Activated CD8-positive, alpha-beta memory T cell treated with anti-CD3 and anti-CD28 coated beads, Interleukin-2, amount 50 U/mL, for 48 hours (primary cell): ENCODE measurements around the gene AP4S1.
"Not testable (repeated sequence)": the region's sequence is repeated elsewhere in the genome, so short reads cannot be mapped to it uniquely, and the experiment has no call there.

Experiments used
- DNase-seq: peaks from one replicate; pipeline ENCODE4 v3.0.0-alpha.2; 2020

Gene AP4S1

DNA sequence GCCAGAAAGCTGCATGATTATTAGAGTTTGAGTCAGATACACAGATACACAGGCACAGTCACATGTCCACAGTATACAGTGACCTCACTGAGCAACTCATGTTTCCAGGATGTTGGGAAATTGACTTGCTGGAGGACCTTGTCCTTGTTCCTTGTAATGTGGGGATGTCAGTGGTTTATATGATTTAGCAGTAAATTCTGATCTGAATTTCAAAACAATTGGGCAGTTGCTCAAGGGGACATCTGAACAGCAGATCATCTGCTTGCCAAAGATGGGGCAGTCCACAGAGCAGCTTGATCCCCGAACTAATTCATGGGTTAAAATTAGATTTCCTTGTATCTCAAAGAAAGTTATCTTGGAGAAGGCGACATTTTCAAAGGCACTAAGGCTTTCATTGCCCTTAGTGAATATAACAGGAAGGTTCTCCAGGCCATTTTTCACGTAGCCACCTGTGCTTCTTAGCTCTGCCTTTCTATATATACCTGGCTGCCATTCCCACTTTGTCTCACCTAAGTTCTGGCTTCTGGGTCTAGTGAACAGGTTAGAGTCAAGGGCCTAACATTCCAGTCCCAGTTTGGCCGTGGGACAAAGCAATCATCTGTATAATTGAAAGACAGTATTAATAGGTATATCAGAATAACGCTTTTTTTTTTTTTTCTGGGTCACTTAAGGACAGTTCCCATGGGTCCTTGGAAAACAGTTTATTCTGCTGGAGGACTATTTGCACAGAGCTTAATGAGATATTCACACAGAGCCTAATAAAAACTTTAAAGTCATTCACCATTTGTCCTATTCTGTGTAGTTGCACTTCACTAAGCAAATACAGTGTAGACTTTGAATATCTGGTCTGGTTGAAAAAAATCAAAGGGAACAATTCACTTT lies 65.7 kb downstream of the AP4S1 start:
- DNase-seq = no peak

DNA sequence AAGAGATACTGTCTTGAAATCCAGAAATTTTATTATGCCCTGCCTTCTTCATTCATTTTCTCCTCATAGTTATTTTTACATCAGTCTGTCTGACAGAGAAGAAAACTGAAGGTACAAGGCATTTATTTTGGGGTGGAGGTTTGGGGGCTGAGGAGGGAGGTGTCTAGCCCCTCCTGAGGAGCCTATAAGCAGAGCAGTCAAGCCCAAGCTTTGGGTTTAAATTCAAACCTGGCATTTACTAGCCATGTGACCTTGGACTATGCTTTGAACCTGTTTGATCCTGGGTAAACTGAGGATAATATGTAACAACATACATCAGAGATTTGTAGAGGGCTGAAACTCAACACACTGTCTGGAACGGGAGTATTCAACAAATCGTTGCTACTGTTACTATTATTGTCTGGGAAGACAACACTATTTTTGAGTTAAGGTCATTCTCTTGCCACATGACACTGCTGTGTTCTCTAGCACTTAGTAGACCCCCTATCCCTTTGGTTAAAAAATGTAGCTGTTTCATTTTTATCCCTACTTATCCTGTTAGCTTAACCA lies 66.8 kb downstream of the AP4S1 start:
- DNase-seq = no peak

DNA sequence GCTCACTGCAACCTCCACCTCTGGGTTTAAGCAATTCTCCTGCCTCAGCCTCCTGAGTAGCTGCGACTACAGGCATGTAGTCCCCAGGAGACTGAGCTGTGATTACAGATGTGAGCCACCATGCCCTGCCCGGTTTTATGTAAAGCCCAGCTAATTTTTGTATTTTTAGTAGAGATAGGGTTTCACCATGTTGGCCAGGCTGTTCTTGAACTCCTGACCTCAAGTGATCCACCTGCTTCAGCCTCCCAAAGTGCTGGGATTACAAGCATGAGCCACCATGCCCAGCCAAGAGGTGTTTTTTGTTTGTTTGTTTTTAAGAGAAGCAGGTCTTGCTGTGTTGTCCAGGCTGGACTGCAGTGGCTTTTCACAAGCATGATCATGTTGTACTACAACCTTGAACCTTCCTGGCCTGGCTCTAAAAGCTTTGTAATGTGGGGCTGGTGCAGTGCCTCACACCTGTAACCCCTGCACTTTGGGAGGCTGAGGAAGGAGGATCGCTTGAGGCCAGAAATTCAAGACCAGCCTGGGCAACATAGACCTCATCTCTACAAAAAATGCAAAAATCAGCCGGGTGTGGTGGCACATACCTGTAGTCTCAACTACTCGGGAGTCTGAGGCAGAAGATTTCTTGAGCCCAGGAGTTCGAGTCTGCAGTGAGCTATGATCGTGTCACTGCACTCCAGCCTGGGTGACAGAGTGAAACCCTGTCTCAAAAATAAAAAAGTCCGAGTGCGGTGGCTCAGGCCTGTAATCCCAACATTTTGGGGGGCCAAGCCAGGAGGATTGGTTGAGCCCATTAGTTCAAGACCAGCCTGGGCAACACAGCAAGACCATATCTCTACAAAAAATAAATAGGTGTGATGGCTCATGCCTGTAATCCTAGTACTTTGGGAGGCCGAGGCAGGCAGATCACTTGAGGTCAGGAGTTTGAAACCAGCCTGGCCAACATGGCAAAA lies 68.7 kb downstream of the AP4S1 start:
- DNase-seq = not testable (repeated sequence)

DNA sequence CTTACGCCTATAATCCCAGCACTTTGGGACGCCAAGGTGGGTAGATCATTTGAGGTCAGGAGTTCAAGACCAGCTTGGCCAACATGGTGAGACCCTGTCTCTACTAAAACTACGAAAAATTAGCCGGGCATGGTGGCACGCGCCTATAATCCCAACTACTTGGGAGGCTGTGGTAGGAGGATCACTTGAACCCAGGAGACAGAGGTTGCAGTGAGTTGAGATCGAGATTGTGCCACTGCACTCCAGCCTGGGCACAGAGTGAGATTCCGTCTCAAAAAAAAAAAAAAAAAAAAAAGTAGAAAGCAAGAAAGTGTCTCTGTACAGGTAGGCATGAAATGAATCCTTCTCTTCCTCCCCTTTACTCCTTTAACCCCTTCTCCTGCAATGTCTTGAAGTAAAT lies 70.4 kb downstream of the AP4S1 start:
- not testable (repeated sequence) for DNase-seq

DNA sequence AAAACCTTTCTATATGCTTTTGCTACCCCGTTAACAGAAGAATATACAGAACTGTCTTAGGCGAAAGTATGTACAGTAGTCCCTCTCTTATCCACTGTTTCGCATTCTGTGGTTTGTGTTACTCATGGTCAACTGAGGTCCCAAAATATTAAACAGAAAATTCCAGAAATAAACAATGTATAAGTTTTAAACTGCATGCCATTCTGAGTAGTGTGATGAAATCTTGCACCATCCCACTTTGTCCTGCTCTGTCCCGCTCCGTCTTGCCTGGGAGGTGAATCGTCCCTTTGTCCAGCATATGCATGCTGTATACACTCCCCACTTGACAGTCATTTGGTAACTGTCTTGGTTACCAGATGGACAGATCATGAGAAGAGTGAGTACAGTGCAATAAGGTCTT lies 70.8 kb downstream of the AP4S1 start:
- no peak for DNase-seq

GRCh38 chr14:31097081-31097480 lies 71.6 kb downstream of the AP4S1 start:
- DNase-seq = no peak

DNA sequence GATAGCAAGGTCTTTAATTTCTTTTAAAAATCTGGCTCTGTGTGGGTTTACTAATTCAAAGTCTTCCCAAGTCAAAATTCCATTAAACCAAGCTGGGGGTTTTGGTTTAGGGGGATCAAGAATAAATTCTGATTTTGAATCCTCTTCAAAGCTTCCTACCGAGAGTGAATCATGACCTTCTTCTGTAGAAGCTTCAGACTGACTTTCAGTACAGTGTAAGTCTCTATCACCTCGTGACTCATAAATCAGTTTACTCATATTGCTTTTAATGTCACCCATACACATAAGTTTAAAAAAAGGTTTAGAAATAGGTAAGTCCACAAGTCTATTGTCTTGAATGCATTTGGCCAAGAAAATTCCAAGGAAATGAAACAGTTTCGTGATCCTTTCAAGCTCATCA lies 81.3 kb downstream of the AP4S1 start:
- no peak for DNase-seq

GRCh38 chr14:31109257-31109656 lies 83.8 kb downstream of the AP4S1 start:
- no peak for DNase-seq

GRCh38 chr14:31110872-31111271 lies 85.4 kb downstream of the AP4S1 start:
- DNase-seq = no peak

- no peak for DNase-seq
Observed at GRCh38 chr14:31113794-31114193, 88.3 kb downstream of the AP4S1 start.

DNA sequence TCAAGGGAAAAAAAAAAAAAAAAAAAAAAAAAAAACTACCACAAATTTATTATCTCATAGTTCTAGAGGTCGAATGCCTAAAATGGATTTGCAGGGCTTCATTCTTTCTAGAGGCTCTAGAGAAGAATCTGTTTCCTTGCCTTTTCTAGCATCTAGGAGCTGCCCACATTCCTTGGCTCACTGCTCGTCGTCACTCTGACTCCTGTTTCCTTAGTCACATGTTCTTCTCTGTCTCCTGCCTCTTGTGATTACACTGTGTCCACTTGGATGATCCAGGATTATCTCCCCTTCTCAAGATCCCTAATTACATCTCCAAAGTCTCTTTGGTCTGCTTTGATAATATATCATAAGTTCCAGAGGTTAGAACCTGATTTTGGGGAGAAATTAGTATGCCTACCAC lies 93.4 kb downstream of the AP4S1 start:
- no peak for DNase-seq

GRCh38 chr14:31122098-31122611 lies 96.7 kb downstream of the AP4S1 start:
- DNase-seq = no peak

- DNase-seq = no peak
Observed at GRCh38 chr14:31122921-31123320, 97.5 kb downstream of the AP4S1 start.

GRCh38 chr14:31124197-31124596 lies 98.7 kb downstream of the AP4S1 start:
- DNase-seq = no peak

DNA sequence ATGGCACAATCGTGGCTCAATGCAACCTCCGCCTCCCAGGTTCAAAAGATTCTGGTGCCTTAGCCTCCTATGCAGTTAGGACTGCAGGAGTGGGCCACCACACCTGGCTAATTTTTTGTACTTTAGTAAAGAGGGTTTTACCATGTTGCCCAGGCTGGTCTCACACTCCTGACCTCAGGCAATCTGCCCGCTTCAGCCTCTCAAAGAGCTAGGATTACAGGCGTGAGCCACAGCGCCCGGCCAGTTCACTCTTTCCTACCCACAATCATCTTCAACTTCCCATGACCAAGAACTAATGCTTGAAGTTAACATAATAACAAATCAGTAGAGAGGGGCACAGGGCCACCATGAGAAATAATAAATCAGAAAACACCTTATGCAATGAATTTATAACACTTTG lies 99.8 kb downstream of the AP4S1 start:
- no peak for DNase-seq

DNA sequence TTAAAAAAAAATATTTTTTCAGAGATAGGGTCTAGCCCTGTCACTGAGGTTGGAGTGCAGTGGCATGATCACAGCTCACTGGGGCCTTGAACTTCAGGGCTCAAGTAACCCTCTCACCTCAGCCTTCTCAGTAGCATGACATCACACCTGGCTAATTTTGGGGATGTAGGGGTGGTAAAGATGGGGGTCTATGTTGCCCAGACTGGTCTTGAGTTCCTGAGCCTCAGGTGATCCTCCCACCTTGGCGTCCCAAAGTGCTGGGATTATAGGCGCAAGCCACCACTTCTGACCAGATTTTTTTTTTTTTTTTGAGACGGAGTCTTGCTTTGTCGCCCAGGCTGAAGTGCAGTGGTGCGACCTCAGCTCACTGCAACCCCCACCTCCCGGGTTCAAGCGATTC lies 101.2 kb downstream of the AP4S1 start:
- no peak for DNase-seq

DNA sequence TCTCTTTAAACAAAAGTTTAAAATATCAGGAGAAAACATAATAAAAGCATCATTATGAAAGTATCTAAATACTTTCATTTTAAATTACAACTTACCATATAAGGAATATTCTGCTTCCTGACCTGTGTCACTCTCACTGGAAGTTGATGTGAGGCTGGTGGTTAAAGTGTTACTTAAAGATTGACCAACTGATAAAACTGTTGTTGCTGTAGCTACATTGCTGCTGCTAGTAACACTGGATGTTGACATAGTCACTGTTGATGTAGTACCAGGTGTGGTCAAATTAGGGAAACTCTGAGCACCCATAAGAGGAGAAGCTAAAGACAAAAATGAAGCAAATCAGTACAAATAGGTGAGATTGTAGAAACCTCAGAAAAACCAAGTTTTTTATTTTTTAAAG lies 102.2 kb downstream of the AP4S1 start:
- no peak for DNase-seq

- no peak for DNase-seq
Observed at GRCh38 chr14:31128601-31129526, 103.4 kb downstream of the AP4S1 start.

- DNase-seq = no peak
Observed at GRCh38 chr14:31133133-31133532, 107.7 kb downstream of the AP4S1 start.

DNA sequence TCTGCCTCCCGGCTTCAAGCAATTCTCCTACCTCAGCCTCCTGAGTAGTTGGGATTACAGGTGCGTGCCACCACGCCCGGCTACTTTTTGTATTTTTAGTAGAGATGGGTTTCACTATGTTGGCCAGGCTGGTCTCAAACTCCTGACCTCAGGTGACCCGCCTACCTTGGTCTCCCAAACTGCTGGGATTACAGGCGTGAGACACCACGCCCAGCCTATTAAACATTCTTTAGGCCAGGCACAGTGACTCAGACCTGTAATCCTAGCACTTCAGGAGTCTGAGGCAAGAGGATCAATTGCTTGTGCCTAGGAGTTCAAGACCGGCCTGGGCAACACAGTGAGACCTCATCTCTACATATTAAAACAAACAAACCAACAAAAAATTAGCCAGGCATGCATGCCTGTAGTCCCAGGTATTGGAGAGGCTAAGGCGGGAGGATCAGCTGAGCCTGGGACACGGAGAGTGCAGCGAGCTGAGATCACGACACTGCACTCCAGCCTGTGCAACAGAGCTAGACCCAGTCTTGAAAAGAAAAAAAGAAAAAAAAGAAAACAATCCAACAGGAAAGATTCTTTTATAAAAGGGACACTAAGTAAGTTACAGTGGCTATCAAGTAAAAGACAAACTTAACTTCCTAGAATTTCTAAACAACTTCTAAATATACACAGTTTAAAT lies 111.9 kb downstream of the AP4S1 start:
- no peak for DNase-seq

DNA sequence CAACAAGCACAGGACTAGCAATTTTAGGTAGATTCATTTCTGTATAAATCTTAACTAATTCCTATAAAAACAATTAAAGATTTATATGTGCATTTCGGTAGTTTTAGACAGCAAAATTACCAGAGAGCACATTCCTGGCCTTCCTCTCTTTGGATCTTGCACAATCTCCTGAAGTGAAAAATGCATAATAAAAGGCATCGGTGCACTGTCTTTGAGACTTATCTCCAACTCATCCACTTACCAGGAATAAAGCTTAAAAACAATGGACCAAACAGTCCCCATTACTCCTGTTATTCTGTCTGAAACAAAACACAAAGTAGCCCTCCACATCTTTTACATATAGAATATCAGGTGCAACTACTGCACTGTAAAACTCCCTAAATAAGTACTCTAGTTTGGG lies 112.9 kb downstream of the AP4S1 start:
- no peak for DNase-seq
